HCEC 1CT (cell line): ENCODE data around the gene CPNE6.
"Not testable (repeated sequence)": the region's sequence is repeated elsewhere in the genome, so short reads cannot be mapped to it uniquely, and the experiment has no call there.

ENCODE experiments used
- DNase-seq: peaks from one replicate; pipeline ENCODE4 v3.0.0-alpha.2; 2017

CPNE6 gene

DNA sequence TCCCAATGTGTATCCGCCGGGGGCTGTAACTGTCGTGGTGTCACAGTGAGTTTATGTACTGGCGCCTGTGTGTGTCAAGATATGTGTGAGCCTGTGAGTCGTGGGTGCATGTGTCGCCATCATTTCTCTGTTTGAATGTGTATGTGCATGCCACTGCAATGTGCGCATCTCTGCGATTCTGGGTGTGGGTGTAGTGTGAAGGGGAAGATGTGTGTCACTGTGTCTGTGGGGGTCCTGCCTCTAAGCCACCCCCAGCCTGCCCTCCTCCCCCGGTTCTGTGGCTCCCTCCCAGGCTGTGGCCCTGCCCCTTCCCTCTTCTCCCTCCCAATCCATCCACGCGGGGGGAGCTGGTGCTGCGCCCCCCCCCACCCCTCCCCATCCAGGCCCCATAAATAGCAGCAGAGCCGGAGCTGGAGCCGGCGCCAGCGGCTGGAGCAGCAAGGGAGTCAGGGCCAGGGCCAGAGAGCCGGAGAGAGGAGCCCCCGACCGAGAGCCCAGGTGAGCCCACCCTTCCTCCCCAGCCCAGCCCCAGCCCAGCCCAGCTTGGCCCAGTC is at the start of gene CPNE6:
TSS of gene CPNE6 (plus strand) at position 419 of the 554 bp plus-strand sequence. CDS start 1,375 bp downstream, outside the sequence.
- no peak for DNase-seq

GRCh38 chr14:24024939-24025418 is 46.4 kb upstream of the CPNE6 start:
- DNase-seq: not testable (repeated sequence)

DNA sequence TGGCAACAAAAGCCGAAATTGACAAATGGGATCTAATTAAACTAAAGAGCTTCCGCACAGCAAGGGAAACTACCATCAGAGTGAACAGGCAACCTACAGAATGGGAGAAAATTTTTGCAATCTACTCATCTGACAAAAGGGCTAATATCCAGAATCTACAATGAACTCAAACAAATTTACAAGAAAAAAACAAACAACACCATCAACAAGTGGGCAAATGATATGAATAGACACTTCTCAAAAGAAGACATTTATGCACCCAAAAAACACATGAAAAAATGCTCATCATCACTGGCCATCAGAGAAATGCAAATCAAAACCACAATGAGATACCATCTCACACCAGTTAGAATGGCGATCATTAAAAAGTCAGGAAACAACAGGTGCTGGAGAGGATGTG is 41.7 kb upstream of the CPNE6 start:
- not testable (repeated sequence) for DNase-seq

GRCh38 chr14:24031331-24031730 is 40.0 kb upstream of the CPNE6 start:
- not testable (repeated sequence) for DNase-seq

- peak; percentile 86 for DNase-seq
Observed at GRCh38 chr14:24032727-24033418, 38.5 kb upstream of the CPNE6 start.

DNA sequence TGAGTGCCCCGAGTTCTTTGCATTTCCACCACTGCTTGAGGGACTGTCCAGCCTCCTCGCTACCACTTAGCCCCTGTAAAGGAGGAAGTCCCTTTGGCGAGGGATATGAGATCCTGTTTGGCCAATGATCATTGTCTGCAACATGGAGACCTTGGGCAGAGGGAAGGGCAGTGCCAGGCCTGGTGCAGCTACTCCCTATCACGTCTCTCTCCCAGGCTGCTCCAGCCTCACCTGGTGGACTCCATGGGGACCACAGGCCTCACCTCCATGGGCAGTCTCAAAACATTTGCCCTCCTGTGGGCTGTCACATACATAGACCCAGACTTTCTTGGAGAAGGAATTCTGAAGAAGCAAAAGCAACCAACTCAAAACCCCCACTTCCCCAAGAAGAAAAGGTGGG is 35.6 kb upstream of the CPNE6 start:
- not testable (repeated sequence) for DNase-seq

- DNase-seq: peak; percentile 68
Observed at GRCh38 chr14:24036169-24036962, 35.0 kb upstream of the CPNE6 start.

DNA sequence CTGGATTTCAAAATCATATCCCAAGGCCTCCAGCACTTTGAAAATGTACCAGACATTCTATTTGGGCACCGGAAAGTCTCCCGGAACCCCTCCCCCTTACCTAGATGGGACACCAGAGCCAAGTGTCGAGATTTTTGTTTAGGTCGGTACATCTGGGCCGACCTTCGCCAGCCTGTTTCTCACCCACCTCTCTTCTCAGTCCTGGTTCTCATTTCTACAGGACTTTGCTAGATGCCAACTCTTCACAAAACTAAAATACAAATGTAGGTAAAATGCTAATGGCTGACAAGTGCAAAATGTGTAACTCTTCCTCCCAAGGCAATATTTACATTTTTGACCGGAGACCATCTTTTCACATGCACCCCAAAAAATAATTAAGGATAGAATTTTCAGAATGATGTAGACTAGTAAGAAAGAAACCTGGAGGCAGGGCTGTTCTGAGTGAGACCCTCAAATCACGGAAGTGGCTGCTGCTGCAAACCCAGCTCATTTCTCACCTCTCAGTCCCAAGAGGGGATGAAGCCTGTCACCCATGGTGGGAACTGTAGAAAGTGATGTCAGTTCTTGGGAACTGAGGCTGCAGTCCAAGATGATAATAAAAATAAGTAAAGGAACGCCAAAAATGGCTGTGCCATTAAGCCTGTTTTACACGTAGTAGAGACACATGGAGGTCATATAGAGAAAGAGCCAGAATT is 34.3 kb upstream of the CPNE6 start:
- not testable (repeated sequence) for DNase-seq

DNA sequence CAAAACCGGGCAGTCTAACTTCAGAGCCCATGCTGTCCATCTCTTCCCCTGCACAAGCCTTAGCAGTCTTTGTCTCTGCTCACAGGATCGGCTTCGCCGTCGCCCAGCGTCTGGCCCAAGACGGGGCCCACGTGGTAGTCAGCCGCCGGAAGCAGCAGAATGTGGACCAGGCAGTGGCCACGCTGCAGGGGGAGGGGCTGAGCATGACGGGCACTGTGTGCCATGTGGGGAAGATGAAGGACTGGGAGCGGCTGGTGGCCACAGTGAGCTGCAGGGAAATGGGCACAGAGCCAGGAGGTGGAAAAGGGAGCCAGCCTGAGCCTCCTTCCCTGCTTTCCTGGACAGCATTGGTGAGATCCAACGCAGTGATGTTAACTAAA is 33.7 kb upstream of the CPNE6 start:
- no peak for DNase-seq

DNA sequence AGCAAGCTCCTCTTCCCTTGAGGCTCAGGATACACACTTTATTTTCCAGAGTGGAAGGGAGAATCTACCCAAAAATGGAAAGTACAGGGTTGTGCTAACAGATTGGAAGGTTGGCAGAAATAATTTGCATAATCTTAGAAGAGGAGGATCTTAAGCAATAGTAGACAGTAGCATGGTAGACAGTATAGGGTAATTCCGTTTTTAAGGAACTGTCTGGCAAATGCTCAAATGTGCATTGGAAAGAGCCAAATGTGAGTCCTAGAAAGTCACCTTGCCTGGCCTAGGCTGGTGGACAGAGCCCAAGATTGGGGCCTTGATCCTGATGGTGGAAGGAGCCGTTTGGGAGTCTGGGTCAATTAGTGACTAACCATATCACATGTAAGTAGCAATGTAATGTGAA is 32.7 kb upstream of the CPNE6 start:
- no peak for DNase-seq

GRCh38 chr14:24040692-24041091 is 30.7 kb upstream of the CPNE6 start:
- no peak for DNase-seq

DNA sequence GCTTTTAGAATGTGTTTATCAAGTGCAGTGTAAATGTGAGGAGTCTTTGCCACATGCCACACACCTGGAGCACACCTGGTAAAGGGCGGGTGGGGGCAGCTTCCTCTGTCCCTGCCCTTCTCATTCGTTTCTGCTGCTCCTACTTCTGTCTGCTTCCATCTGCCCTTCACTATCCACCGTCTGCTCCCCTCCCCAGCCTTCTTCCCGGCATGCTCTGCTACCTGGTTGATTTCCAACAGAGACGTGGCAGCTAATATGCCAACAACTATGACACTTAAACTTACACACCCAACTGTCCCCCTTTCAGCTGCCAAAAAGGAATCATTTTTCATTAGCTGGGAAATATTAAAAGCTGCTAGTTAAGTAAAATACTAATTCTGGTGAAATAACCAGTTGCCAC is 28.6 kb upstream of the CPNE6 start:
- DNase-seq: no peak

GRCh38 chr14:24049002-24049401 is 22.4 kb upstream of the CPNE6 start:
- not testable (repeated sequence) for DNase-seq

GRCh38 chr14:24050753-24051152 is 20.6 kb upstream of the CPNE6 start:
- DNase-seq: not testable (repeated sequence)

DNA sequence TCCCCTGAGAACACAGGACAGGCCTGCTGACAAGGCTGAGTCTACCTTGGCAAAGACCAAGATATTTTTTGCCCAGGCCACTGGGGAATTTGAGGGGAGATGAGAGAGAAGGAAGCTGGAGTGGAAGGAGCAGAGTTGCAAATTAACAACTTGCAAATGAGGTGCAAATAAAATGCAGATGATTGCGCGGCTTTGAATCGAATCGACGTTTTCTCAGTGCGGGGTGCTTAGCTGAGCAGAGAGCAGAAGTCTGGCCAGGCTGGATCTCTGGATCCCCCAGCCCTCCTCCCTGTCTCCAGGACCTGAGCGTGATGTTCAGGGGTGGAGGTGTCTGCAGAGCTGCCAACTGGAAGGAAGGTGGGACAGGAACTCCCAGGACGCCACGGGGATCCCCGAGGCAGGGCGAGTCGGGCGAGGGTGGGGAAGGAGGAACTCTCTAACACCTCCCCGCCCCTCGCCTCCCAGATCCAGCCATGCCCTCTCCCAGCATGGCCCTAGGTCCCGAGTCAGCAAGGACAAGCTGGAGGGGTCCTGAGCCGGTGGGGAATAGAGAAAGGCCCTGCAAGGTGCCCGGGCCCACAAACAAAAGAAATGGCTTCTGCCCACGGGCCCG is 20.1 kb upstream of the CPNE6 start:
- DNase-seq: no peak

DNA sequence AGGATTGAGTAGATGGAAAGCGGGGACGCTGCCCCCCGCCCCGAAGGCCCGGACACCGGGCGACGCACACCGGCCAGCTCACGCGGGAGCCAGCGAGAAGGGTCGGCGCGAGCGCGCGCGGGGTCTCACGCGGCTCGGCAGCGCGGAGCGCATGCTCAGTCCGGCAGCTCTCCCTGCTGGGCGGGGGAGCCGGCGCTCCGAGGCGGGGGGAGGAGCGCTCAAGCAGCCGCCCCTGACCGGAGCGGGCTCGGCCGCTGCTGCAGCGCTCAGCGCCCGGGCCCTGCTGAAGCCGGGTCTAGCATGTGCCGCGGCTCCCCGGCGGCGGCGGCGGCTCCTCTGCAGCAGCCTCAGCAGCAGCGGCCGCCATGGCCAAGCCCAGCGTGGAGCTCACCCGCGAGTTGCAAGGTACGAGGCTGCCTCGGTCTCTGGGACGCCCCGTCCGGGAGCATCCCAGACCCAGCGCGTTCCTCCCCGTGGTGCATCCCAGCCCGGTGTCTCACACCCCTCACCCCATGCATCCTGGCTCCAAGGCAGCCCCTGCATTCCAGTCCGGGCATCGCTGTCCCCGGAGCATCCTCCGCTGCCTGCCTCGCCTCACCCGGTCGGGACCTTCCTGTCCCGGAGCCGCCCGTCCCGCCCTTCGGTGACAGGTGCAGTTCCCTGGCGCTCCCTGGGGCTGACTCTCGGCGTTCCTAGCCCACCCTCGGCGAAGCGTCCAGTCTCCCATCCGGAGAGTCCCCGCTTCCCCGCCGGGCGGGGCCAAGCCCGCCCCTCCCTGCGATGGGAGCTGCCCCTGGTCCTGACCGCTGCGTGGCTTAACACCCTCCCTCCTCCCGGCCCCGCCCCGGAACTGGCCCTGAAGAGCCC is 19.3 kb upstream of the CPNE6 start, which contains the start of gene CARMIL3:
TSS of gene CARMIL3 (plus strand) at position 221 of the 867 bp plus-strand sequence. CDS start at position 366, 145 bp downstream.
- peak; percentile 18 for DNase-seq

- DNase-seq: no peak
Observed at GRCh38 chr14:24052656-24053547, 18.5 kb upstream of the CPNE6 start.

DNA sequence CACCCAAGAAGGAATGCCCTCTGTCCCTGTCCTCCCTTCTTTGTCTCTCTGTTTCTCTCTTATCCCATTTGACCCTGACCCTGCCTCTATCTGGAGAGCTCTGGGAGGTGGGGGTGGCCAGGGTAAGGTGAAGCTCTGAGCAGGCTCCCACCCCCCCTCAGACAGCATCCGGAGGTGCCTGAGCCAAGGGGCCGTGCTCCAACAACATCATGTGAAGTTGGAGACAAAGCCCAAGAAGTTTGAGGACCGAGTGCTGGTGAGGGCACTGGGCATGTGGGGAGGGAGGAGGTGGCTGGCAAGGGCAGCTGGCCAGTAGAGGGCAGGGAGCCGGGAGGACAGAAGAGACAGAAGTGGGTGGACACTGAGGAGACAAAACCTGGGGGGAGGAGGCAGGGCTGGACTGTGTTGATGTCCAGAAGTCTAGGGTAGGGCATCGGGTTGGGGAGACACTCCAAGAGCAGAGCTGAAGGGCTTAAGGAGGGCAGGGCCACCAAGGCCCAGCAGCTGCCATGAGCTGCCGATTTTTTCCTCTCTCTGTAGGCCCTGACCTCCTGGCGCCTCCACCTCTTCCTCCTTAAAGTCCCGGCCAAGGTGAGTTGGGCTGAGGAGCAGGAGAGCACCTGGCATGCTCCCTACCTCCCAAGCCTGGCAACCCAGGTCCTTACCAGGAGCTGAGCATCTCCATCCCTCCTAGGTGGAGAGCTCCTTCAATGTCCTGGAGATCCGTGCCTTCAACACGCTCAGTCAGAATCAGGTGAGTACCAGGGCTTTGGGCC is 17.6 kb upstream of the CPNE6 start:
- DNase-seq: no peak

GRCh38 chr14:24054324-24054641 is 17.1 kb upstream of the CPNE6 start:
- DNase-seq: no peak

- DNase-seq: no peak
Observed at GRCh38 chr14:24054646-24055045, 16.7 kb upstream of the CPNE6 start.
